AG04449 (cell line): ENCODE measurements around the gene COL26A1.
"Not testable (repeated sequence)": the region's sequence is repeated elsewhere in the genome, so short reads cannot be mapped to it uniquely, and the experiment has no call there.

ENCODE experiments used
- CTCF ChIA-PET: fragments of 350-600 bp; formaldehyde crosslinking; extraction: SDS; loops from one replicate; lab custom pipeline; 2021; ENCODE audit warnings: antibody characterized with exemption; lab: Yijun Ruan, JAX
- POLR2A ChIA-PET: fragments of 400-600, 350-600 bp; formaldehyde crosslinking; extraction: SDS; loops from one replicate; lab custom pipeline; 2020; ENCODE audit warnings: antibody characterized with exemption, inconsistent platforms; lab: Yijun Ruan, JAX
- DNase-seq: peaks from one replicate; pipeline ENCODE4 v3.0.0-alpha.2; 2010; ENCODE audit warnings: low read depth, low spot score
- H3K4me3 ChIP-seq: 2 replicates; pipeline ENCODE4 v1.5.1; 2011; ENCODE audit warnings: low read depth, mild to moderate bottlenecking, control low read depth, low read length
- CTCF ChIP-seq: IDR thresholded peaks from one replicate; pipeline ENCODE4 v1.5.1; 2011; ENCODE audit warnings: mild to moderate bottlenecking, moderate library complexity, low read length, control low read depth, inconsistent platforms; ENCODE audit not compliant: insufficient read depth; ENCODE audit errors: missing control alignments

The COL26A1 gene

GRCh38 chr7:101479217-101479616 lies 116.5 kb downstream of the COL26A1 start:
- CTCF ChIA-PET, result interaction anchor here (1.6 to 2.1 kb wide), 3 partner anchors 27 to 115 kb away, joined by 4 to 7 read pairs (median 5); no protein-coding TSS in a partner anchor
- no peak for TF ChIP-seq CTCF
- no peak for DNase-seq
- H3K4me3 ChIP-seq, result no peak overlapping the region
- POLR2A ChIA-PET, result no interaction called here

DNA sequence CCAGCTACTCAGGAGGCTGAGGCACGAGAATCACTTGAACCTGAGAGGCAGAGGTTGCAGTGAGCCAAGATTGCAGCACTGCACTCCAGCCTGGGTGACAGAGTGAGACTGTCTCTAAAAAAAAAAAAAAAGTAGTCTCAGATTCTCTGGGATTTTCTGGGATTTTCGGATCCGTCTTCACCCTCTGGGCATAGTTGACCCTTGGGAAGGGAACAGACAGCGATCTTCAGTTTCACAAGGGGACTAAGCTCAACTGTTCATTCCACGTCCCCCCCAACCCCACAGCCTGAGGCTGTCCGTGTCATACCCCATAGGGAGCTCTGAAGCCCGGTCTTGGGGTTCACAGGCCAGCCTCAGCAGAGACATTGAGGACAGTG lies 123.4 kb downstream of the COL26A1 start:
- CTCF ChIA-PET, result interaction anchor here (2.7 kb wide), 1 partner anchor 75 kb away, joined by 9 read pairs; no protein-coding TSS in a partner anchor
- POLR2A ChIA-PET, result interaction anchor here (0.6 kb wide), 1 partner anchor 161 kb away, joined by 3 read pairs; no protein-coding TSS in a partner anchor
- DNase-seq, H3K4me3 ChIP-seq: not testable (repeated sequence)

DNA sequence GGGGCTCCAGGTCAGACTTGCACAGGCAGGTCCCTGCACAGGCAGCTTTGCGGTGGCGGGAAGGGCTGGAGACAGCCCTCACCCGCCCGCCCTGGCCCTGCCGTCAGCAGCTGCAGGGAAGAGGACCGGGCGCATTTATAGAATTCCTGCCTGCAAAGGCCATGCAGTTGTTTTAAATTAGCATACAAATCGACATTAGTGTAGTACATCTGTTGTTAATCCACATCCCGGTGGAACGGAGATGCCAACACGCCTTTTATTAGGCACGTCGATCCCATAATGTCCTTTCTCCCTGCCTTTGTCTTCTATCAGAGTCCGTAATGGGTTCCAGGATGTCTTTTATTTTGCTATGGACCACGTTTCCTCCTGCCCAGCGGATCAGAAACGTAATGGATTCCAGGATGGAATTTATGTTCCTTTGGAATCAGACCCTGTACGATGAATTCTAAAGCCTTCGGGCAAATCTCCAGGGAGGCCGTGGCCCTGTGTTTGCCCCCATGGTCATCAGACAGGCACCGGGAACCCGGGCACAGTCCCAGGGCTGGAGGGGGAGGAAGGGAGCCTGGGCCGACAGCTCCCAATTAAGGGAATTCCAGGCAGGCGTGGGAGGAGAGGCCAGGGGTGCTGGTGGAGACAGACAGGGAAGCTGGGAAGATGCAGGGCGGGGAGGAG lies 123.9 kb downstream of the COL26A1 start:
- no peak overlapping the region for H3K4me3 ChIP-seq
- CTCF ChIA-PET, result interaction anchor here (2.7 kb wide), 1 partner anchor 75 kb away, joined by 9 read pairs; no protein-coding TSS in a partner anchor
- no peak for TF ChIP-seq CTCF
- POLR2A ChIA-PET, result no interaction called here
- no peak for DNase-seq

- no peak for DNase-seq
- ChIA-PET POLR2A (no interaction called here), CTCF (no interaction called here)
- no peak for TF ChIP-seq CTCF
- H3K4me3 ChIP-seq, result no peak overlapping the region
Observed at GRCh38 chr7:101487105-101487458, 124.4 kb downstream of the COL26A1 start.

- DNase-seq, result no peak
- ChIA-PET POLR2A (no interaction called here), CTCF (no interaction called here)
- no peak for TF ChIP-seq CTCF
- H3K4me3 ChIP-seq, result no peak overlapping the region
Observed at GRCh38 chr7:101487753-101488152, 125.1 kb downstream of the COL26A1 start.

DNA sequence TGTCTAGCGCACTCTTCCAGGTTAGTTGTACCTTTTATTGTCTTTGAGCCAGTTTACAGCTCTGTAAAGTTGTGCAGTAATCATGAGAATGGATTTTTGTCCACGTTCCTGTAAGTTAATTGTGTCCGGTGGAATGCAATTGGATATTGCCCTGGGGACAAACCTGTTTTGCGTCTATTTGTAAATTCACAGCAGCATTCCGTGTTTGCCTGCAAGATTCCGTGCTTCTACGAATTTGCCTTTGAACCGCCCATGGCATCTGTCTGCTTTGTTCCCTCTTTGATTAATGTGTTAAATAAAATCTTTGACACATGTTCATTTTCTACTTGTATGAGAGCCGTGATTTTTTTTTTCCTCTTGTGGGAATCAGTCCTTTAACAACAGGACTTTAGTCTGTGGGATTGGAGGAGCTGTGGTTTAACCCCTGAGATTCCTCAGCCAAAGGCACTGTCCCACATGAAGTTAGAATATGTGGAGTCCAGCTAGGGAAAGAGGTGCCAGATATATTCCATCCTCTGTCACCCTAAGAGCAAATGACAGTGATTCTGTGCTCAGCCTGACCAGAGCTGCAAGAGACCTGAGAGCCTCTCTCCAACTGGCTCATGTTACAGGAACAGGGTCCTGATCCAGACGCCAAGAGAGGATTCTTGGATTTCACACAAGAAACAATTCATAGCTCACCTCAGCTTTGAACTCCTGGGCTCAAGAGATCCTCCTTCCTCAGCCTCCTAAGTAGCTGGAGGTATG lies 126.3 kb downstream of the COL26A1 start:
- CTCF ChIA-PET, result no interaction called here
- POLR2A ChIA-PET, result no interaction called here
- DNase-seq, result no peak
- TF ChIP-seq CTCF, result no peak
- H3K4me3 ChIP-seq, result no peak overlapping the region

DNA sequence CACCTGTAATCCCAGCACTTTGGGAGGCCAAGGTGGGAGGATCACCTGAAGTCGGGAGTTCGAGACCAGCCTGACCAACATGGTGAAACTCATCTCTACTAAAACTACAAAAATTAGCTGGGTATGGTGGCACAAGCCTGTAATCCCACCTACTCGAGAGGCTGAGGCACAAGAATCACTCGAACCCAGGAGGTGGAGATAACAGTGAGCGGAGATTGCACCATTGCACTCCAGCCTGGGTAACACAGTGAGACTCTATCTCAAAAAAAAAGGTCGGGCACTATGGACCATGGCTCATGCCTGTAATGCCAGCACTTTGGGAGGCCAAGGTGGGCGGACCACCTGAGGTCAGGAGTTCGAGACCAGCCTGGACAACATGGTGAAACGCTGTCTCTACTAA lies 127.8 kb downstream of the COL26A1 start:
- POLR2A ChIA-PET, CTCF ChIA-PET, H3K4me3 ChIP-seq: not testable (repeated sequence)

DNA sequence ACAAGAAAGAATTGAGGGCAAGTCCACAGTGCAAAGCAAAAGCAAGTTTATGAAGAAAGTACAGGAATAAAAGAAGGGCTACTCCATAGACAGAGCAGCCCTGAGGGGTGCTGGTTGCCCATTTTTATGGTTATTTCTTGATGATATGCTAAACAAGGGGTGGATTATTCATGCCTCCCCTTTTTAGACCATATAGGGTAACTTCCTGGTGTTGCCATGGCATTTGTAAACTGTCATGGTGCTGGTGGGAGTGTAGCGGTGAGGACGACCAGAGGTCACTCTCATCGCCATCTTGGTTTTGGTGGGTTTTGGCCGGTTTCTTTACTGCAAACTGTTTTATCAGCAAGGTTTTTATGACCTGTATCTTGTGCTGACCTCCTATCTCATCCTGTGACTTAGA lies 128.8 kb downstream of the COL26A1 start:
- POLR2A ChIA-PET, CTCF ChIA-PET, DNase-seq, H3K4me3 ChIP-seq: not testable (repeated sequence)

More for the DNA sequence above, 127.8 kb downstream of the COL26A1 start:
- DNase-seq, result not testable (repeated sequence)
